Parathyroid adenoma (tissue), 2 donors: Measurements from ENCODE around the gene LINC00237.

Experiments used
- H2AFZ ChIP-seq: fragments of 300-600 bp; sonication (generic); one replicate; pipeline ENCODE4 v1.7.0; 2017; ENCODE audit warnings: antibody characterized with exemption, mild to moderate bottlenecking
- H3K27ac ChIP-seq: fragments of 300-600 bp; sonication (generic); one replicate; pipeline ENCODE4 v1.7.0; 2017
- H3K27me3 ChIP-seq: fragments of 300-600 bp; sonication (generic); one replicate; pipeline ENCODE4 v1.7.0; 2017; ENCODE audit warnings: low read length; ENCODE audit not compliant: control insufficient read depth, insufficient read depth
- H3K36me3 ChIP-seq: fragments of 300-600 bp; sonication (generic); one replicate; pipeline ENCODE4 v1.7.0; 2017; ENCODE audit warnings: low read length; ENCODE audit not compliant: control insufficient read depth, insufficient read depth
- H3K4me1 ChIP-seq: fragments of 300-600 bp; sonication (generic); one replicate; pipeline ENCODE4 v1.7.0; 2017; ENCODE audit warnings: control low read depth
- H3K4me2 ChIP-seq: fragments of 300-600 bp; sonication (generic); one replicate; pipeline ENCODE4 v1.7.0; 2017; ENCODE audit warnings: low read length
- H3K4me3 ChIP-seq: fragments of 300-600 bp; sonication (generic); one replicate; pipeline ENCODE4 v1.7.0; 2017; ENCODE audit warnings: low read depth, low read length
- H3K79me2 ChIP-seq: fragments of 300-600 bp; sonication (generic); one replicate; pipeline ENCODE4 v1.7.0; 2017; ENCODE audit warnings: control low read depth
- H3K9ac ChIP-seq: fragments of 300-600 bp; sonication (generic); one replicate; pipeline ENCODE4 v1.7.0; 2017; ENCODE audit warnings: mild to moderate bottlenecking
- H3K9me3 ChIP-seq: fragments of 300-600 bp; sonication (generic); one replicate; pipeline ENCODE4 v1.7.0; 2017; ENCODE audit warnings: low read length; ENCODE audit not compliant: control insufficient read depth
- TF ChIP-seq, protein P1 (sequence below): fragments of 300-600 bp; sonication (generic); IDR thresholded peaks from one replicate; pipeline ENCODE4 v1.7.0; 2017; ENCODE audit warnings: antibody characterized with exemption, mild to moderate bottlenecking
- donor health status: primary hyperparathyroidism.

Gene LINC00237

GRCh38 chr20:21118782-21119181 lies 12.6 kb upstream of the LINC00237 start:
- Histone ChIP-seq H3K79me2 (no peaks in the 10 kb centered on the region), H3K9ac (no peak overlapping the region), H3K27me3 (no peaks in the 10 kb centered on the region), H3K36me3 (no peaks in the 10 kb centered on the region), H2AFZ (no peak overlapping the region), H3K4me2 (no peak overlapping the region), H3K27ac (no peak overlapping the region), H3K4me3 (no peak overlapping the region), H3K4me1 (no peaks in the 10 kb centered on the region), H3K9me3 (no peaks in the 10 kb centered on the region)
- TF ChIP-seq, protein P1, sequence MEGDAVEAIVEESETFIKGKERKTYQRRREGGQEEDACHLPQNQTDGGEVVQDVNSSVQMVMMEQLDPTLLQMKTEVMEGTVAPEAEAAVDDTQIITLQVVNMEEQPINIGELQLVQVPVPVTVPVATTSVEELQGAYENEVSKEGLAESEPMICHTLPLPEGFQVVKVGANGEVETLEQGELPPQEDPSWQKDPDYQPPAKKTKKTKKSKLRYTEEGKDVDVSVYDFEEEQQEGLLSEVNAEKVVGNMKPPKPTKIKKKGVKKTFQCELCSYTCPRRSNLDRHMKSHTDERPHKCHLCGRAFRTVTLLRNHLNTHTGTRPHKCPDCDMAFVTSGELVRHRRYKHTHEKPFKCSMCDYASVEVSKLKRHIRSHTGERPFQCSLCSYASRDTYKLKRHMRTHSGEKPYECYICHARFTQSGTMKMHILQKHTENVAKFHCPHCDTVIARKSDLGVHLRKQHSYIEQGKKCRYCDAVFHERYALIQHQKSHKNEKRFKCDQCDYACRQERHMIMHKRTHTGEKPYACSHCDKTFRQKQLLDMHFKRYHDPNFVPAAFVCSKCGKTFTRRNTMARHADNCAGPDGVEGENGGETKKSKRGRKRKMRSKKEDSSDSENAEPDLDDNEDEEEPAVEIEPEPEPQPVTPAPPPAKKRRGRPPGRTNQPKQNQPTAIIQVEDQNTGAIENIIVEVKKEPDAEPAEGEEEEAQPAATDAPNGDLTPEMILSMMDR, result no peak

DNA sequence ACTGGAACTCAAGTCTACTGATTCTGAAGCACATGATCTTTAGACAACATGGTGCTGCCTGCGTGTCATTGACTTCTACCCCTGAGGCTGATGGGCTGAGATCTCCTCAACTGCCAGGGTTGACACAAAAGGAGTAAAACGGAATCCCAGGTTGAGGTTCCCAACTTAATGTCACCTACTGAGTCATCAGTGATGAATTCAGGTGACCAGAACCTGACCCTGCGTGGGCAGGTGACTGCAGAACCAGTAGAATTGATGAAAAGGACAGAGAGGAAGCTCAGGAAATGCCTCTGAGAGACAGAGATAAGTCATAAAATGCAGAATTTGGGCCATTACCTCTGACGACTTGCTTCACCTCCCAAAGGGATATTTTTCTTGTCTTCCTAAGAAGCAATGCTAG lies 12.0 kb upstream of the LINC00237 start:
- H3K9ac ChIP-seq, result no peak overlapping the region
- H3K79me2 ChIP-seq, result no peaks in the 10 kb centered on the region
- H3K27me3 ChIP-seq, result no peaks in the 10 kb centered on the region
- no peaks in the 10 kb centered on the region for H3K4me1 ChIP-seq
- H3K4me2 ChIP-seq, result no peak overlapping the region
- no peaks in the 10 kb centered on the region for H3K9me3 ChIP-seq
- no peak overlapping the region for H2AFZ ChIP-seq
- TF ChIP-seq, protein P1, result no peak
- no peak overlapping the region for H3K27ac ChIP-seq
- H3K36me3 ChIP-seq, result no peaks in the 10 kb centered on the region
- H3K4me3 ChIP-seq, result no peak overlapping the region

GRCh38 chr20:21117521-21117920 lies 11.4 kb upstream of the LINC00237 start:
- no peak overlapping the region for H3K4me2 ChIP-seq
- TF ChIP-seq, protein P1, result no peak

GRCh38 chr20:21114584-21114983 lies 8.4 kb upstream of the LINC00237 start:
- H3K4me3 ChIP-seq, result no peak overlapping the region
- no peak overlapping the region for H2AFZ ChIP-seq
- no peak overlapping the region for H3K9ac ChIP-seq
- no peaks in the 10 kb centered on the region for H3K79me2 ChIP-seq
- H3K36me3 ChIP-seq, result no peaks in the 10 kb centered on the region
- no peak overlapping the region for H3K27ac ChIP-seq
- TF ChIP-seq, protein P1, result no peak
- no peaks in the 10 kb centered on the region for H3K27me3 ChIP-seq
- no peaks in the 10 kb centered on the region for H3K4me1 ChIP-seq
- H3K4me2 ChIP-seq, result no peak overlapping the region
- H3K9me3 ChIP-seq, result no peaks in the 10 kb centered on the region

More at GRCh38 chr20:21117521-21117920, 11.4 kb upstream of the LINC00237 start:
- no peak overlapping the region for H3K4me3 ChIP-seq
- no peak overlapping the region for H2AFZ ChIP-seq
- H3K27me3 ChIP-seq, result no peaks in the 10 kb centered on the region
- no peaks in the 10 kb centered on the region for H3K4me1 ChIP-seq
- no peaks in the 10 kb centered on the region for H3K9me3 ChIP-seq
- H3K27ac ChIP-seq, result no peak overlapping the region
- no peak overlapping the region for H3K9ac ChIP-seq
- H3K79me2 ChIP-seq, result no peaks in the 10 kb centered on the region
- no peaks in the 10 kb centered on the region for H3K36me3 ChIP-seq

GRCh38 chr20:21113697-21114096 lies 7.5 kb upstream of the LINC00237 start:
- Histone ChIP-seq H3K9ac (no peak overlapping the region), H2AFZ (no peak overlapping the region), H3K4me2 (no peak overlapping the region), H3K4me3 (no peak overlapping the region), H3K27ac (no peak overlapping the region), H3K27me3 (no peaks in the 10 kb centered on the region), H3K4me1 (no peaks in the 10 kb centered on the region), H3K36me3 (no peaks in the 10 kb centered on the region), H3K79me2 (no peaks in the 10 kb centered on the region), H3K9me3 (no peaks in the 10 kb centered on the region)
- TF ChIP-seq, protein P1, result no peak
